GDM1 (cell line): ENCODE data around the gene C5orf58.

Source experiments
- DNase-seq: peaks from one replicate; lab custom pipeline; 2025; lab: John Stamatoyannopoulos, UW

The C5orf58 gene, protein sequence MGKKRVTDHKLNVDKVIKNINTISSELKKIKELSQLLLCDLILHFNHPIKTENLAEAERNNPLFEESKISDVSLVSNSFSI

GRCh38 chr5:170232786-170233185 is at the start of gene C5orf58:
Gene C5orf58 (plus strand): TSS chr5:170232985. CDS start chr5:170234977, 1,992 bp downstream.
- DNase-seq, result no peak

GRCh38 chr5:170183816-170184687 is 48.7 kb upstream of the C5orf58 start:
- peak; percentile 18 for DNase-seq

DNA sequence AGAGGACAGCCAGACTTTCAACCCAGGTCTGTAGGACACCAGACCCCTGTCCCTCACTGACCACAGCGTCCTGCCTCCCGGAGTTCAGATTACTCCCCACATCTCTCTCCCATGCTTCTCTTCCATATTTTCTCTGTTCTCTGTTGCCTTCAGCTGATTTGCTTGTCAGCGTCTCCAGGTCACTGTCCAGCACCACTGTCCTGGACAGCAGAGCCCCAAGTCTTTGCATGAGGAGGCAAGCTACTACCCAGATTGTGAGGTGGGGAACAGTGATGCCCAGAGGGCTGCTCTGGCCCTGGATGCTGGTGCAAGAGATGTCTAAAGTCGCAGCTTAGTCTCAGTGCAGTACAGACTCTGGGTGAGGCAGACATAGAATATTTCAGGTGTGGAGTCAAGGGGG is 48.0 kb upstream of the C5orf58 start:
- no peak for DNase-seq

GRCh38 chr5:170186156-170186555 is 46.6 kb upstream of the C5orf58 start:
- no peak for DNase-seq

GRCh38 chr5:170186856-170187255 is 45.9 kb upstream of the C5orf58 start:
- no peak for DNase-seq

- no peak for DNase-seq
Measured at GRCh38 chr5:170190436-170191134, 42.2 kb upstream of the C5orf58 start.

GRCh38 chr5:170192829-170193228 is 40.0 kb upstream of the C5orf58 start:
- no peak for DNase-seq

DNA sequence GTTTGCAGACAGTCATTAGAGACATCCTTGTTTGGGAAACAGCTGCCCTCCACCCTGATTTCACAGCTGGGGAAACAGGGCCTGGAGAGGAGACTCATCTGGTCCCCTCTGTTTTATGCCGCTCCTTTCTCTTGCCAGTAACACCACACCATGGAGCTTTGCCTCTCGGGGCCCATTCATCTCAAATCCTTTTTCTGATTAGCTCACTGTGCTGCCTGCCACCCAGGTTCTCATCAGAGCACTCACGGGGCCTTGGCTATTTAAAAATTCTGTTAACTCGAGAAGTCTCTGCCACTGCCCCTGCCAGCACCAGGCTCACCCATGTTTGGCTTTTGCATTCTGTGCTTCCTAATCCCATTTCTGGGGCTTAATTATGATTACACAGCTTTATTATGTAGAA is 36.8 kb upstream of the C5orf58 start:
- DNase-seq, result no peak

DNA sequence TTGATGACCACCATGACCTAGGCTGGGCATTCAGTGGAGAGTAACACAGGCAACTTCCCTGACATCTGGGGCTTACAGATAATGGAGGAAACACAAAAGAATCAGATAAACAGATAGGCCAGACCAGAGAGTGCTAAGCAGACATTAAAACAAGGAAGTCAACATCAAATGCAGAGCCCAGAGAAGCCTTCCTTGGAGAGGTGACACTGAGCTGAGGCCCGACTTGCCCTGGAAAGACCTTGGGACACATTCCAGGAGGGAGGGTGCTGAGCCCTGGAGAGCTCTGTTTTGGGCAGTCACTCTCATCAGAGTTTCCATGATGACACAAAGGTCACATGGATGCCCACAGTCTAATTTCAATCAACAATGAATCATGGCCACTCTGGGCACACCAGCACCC is 31.9 kb upstream of the C5orf58 start:
- DNase-seq, result no peak

- no peak for DNase-seq
Measured at GRCh38 chr5:170201311-170201710, 31.5 kb upstream of the C5orf58 start.

GRCh38 chr5:170202117-170202516 is 30.7 kb upstream of the C5orf58 start:
- DNase-seq, result no peak

DNA sequence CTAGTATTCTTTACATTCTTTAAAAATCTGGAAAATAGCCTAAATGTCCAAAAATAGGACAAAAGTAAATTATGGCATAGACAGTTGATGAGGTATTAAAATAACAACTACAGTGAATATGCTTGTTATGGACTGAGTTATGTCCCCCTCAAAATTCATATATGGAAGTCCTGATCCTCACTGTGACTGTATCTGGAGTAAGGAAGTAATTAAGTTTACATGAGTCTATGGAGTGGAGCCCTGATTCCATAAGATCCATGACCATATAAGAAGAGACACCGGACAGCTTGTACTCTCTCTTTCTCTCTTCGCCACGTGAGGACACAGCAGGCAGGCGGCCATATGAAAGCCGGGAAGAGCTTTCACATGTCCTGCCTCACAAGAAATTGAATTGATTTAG is 28.6 kb upstream of the C5orf58 start:
- DNase-seq, result no peak

DNA sequence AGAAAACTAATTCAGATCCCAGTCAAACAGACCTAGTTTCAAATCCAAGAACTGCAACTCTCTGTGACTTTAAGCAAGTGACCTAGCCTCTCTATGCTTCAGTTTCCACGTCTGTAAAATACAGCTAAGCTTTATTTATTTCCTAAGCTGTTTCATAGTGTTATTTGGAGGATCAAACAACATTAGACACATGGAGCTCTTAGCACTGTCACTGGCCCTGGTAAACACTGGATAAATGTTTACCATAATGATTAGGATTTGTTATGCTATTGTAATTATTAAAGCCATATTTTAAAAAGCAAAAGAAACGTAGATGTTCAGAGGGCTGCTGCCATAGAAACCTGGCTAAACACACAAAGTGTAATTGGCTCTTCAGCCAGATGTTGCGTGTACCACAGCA is 26.6 kb upstream of the C5orf58 start:
- DNase-seq, result no peak

DNA sequence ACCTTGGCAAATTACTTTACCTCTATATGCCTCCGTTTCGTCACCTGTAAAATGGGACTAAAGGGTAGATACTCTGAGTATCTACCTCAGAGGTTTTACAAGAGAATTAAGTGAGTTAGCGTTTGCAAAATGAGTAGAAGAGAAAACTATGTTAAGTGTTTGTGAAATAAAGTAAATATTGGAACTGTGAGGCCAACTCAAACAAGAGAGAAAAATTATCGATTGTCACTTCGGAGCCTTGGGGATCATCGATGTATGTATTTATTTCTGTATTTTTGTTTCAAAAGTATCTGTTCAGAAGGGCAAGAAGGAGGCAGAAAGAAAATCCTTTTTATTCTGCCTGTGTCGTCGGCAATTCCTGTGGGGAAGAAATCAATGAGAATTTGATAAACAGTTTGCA is 25.8 kb upstream of the C5orf58 start:
- no peak for DNase-seq

GRCh38 chr5:170211575-170212334 is 21.0 kb upstream of the C5orf58 start:
- DNase-seq, result no peak

DNA sequence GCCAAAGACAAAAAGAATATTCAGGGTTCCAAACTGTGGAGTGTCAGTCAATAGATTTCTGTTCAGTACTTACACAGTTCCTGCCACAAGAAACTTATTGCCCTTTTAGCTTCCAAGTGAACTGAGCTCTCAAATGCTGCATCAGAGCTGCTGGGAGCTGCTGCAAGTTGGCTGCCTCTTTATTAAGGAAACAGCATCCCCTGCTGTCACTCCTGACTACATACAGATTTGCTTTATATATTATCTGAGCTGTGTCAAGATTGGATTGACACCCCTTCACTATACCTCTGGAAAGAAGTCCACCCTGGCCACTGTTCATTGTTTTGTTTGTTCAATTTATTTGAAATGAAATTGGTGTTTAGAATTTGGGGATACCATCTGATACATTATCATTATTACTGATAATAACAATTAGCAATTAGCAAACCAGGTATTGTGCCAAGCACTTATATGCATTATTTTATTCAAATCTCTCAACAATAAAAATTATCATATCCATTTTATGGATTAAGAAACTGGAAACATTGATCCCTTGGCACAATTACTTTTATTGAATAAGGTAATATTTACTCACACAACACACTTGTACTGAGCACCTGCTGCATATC is 16.4 kb upstream of the C5orf58 start:
- DNase-seq, result peak; percentile 64

DNA sequence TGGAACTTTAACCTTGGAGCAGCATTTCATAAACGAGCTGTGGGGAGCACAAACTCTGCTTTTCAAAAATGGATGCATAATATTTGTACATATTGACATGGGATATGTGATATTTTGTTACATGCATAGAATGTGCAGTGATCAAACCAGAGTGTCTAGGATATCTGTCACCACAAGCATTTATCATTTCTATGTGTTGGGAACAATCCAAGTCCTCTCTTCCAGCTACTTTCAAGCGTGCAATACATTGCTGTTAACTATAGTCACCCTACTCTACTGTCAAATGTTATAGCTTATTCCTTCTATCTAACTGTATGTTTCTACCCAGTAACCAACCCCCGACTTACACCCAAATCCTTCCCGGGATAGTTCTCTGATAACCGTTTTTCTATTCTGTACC is 15.0 kb upstream of the C5orf58 start:
- no peak for DNase-seq

DNA sequence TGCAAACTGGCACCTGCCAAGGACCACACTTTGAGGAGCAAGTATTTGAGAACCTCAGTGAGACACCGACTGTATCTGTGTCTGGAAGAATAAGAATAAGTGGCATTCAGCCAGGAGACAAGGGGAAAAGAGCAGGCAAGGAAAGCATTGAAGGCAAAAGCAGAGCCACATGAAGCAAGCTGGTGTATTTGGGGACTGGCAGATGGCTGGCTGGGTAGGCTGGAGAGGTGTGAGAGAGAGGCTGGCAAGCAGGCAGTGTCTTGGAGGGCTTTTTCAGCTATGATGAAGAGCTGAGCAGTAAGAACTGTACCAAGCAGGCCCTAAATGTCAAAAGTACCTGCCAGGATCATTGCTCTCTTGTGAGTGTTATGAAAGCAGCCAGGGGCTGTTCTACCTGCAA is 14.1 kb upstream of the C5orf58 start:
- no peak for DNase-seq

DNA sequence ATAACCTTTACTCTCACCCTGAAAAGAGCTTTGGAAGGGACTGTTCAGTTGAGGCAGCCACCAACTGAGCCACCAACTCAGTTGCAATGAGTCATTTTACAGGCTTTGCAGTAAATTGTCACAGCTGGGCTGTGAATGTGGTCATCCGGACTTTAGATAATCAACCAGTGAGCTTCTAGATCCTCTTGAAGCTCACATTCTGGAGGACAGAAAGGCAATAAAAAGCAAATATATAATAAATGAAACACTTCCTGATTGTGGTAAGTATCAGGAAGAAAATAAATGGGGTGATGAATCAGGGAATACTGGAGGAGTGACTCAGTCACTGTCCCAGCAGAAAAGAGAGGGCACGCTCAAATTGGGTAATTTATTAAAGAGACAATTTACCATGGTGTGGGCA is 13.2 kb upstream of the C5orf58 start:
- no peak for DNase-seq

- no peak for DNase-seq
Measured at GRCh38 chr5:170220191-170220590, 12.6 kb upstream of the C5orf58 start.

- DNase-seq, result no peak
Measured at GRCh38 chr5:170221327-170221741, 11.5 kb upstream of the C5orf58 start.

DNA sequence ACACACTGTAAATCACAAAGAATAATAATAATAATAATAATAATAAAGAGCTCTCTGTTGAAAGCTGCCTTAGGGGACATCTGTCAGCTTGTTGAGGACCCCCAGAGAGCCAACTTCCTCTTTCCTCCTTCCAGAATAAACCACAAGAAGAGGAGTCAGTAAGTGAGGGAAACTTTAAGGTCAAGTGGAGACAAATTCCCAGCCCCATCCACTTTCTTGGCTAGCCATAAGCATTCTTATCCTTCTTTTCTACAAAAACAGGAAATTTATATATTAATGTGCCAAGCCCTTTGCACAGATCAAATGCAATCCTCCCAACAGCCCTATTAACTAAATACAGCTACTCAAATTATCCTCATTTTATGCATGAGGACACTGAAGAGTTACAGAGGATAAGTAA is 9.4 kb upstream of the C5orf58 start:
- DNase-seq, result no peak
